Fibroblast of peridontal ligament (primary cell): Measurements from ENCODE around the gene DCXR.
A peak's percentile ranks its signal among the peaks of the same experiment; 100 is the strongest.

ENCODE experiments used
- DNase-seq: peaks from one replicate; pipeline ENCODE4 v3.0.0-alpha.2; 2010; ENCODE audit errors: extremely low read depth

Gene DCXR

DNA sequence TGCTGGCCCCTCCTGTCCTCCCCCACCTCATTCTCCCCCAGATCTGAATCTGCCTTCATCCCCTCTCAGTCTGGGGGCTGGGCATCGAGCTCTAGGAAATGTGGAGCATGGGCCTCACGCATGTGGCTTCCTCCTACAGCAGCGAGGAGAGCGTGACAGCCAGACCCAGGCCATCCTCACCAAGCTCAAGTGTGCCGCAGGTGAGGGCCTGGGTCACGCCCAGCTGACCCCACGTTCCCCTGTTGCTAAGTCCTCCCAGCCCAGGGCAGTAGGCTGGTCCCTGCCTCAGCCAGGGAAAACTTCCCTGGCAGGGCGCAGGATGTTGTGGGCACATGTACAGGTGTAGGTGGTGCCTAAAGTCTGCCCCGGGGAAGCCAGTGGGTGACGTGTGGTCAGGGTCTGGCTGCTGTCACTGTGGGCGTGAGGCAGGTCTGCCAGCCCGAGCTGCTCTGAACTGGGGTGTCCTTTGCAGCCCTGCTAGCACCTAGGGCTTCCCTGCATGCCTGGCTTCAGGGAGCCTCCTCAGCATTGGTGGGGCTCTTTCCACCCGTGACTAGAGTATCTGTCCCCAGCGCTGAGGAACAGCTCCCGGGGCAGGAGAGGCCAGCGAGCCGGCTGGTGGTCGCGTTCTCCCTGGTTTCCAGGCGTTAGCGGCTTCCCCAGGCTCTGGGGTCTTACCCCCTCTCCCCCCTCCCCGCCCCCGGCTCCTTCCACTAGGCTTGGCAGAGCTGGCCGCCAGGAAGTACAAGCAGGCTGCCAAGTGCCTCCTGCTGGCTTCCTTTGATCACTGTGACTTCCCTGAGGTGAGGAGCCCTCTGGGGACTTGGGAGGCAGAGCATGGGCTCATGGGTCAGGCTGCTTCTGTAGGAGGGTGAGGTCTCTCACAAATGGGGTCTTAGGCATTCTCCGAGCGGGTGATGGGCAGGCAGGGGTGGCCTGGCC lies 17.8 kb upstream of the DCXR start:
- no peak for DNase-seq

GRCh38 chr17:82054351-82055022 lies 17.0 kb upstream of the DCXR start:
- DNase-seq, result no peak

- DNase-seq, result no peak
Measured at GRCh38 chr17:82053556-82054263, 16.2 kb upstream of the DCXR start.

- no peak for DNase-seq
Measured at GRCh38 chr17:82053130-82053529, 15.6 kb upstream of the DCXR start.

GRCh38 chr17:82052638-82053059 lies 15.2 kb upstream of the DCXR start:
- no peak for DNase-seq

GRCh38 chr17:82051776-82052637 lies 14.5 kb upstream of the DCXR start, which contains the start of the genes GPS1 and RFNG:
GPS1 (plus strand) TSS chr17:82051898; CDS start chr17:82051932, 34 bp downstream.
RFNG (minus strand) TSS chr17:82051811; CDS start chr17:82051766, 45 bp downstream.
- DNase-seq, result peak; percentile 23

GRCh38 chr17:82050761-82051641 lies 13.5 kb upstream of the DCXR start:
- peak; percentile 16 for DNase-seq

DNA sequence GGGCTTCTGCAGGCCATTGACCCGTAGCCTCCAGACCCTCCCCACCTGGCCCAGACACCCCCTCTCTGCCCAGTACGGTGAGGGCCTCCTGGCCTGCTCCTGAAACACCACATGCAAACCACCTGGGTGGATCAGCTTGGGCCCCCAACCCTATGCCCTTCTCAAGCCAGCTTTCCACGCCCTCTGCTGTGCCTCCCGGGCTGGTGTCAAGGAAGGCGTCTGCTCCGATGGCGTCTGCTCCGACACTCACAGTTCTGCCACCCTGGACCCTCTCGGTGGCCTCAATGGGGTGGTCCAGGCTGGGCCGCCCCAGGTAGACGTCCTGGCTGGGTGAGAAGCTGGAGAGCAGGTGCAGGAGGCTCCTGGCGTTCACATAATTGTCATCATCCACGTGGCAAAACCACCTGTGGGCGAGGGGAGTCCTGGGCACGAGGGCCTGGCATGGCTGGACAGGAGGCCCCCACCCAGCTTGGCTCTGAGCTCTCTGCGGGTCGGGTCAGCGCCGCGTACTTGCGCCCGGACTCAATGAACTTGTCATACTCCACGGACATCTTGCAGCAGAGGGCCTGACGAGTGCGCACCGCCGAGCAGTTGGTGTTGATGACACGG lies 12.8 kb upstream of the DCXR start:
- DNase-seq, result no peak

- DNase-seq, result no peak
Measured at GRCh38 chr17:82049521-82049971, 12.0 kb upstream of the DCXR start.

- DNase-seq, result no peak
Measured at GRCh38 chr17:82049106-82049505, 11.6 kb upstream of the DCXR start.

GRCh38 chr17:82048571-82048971 lies 11.1 kb upstream of the DCXR start:
- DNase-seq, result no peak

GRCh38 chr17:82047914-82048570 lies 10.5 kb upstream of the DCXR start:
- no peak for DNase-seq

GRCh38 chr17:82047379-82047778 lies 9.9 kb upstream of the DCXR start:
- DNase-seq, result no peak

GRCh38 chr17:82046903-82047302 lies 9.4 kb upstream of the DCXR start:
- DNase-seq, result no peak

DNA sequence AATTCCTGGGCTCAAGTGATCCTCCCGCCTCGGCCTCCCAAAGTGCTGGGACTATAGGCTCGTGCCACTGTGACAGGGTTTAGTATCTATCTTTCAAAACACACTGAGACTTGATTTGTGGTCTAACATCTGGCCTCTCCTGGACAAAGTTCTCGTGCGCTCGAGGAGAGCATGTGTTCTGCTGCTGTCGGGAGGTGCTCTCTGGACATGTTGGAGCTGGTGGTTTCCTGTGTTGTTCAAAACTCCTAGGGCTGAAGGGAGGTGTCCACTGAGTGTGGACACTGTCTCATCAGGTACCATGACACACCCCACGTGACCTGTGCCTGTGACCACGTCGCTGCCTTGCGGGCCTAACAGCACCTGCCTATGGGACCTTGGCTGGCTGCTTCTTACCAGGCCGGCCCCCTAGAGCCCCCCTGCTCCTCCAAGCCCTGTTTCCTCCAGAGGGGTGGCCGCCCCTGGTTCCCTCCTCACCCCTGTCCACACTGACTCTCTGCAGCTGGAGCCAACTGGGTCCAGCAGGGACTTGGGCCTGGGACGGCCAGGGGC lies 8.5 kb upstream of the DCXR start:
- DNase-seq, result no peak

DNA sequence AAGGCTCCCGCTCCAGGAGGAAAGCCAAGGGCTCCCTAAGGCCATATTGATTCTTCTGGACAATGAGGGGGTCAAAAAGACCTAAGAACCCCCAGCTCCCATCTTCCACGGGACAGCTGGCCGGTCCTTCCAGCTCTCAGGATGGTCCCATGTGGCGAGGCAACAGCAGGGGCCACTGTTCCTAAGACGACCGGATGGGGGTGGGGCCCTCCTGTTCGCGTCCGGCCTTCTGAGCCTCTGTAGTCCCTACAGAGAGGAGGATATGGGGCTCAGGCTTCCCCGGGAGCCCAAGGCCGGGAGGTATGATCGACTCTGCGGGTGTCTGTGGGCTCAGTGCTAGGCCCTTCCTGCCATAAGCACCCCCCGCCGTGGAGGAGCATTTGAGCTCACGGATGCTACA lies 6.0 kb upstream of the DCXR start:
- DNase-seq, result no peak

GRCh38 chr17:82042649-82043048 lies 5.2 kb upstream of the DCXR start:
- no peak for DNase-seq

DNA sequence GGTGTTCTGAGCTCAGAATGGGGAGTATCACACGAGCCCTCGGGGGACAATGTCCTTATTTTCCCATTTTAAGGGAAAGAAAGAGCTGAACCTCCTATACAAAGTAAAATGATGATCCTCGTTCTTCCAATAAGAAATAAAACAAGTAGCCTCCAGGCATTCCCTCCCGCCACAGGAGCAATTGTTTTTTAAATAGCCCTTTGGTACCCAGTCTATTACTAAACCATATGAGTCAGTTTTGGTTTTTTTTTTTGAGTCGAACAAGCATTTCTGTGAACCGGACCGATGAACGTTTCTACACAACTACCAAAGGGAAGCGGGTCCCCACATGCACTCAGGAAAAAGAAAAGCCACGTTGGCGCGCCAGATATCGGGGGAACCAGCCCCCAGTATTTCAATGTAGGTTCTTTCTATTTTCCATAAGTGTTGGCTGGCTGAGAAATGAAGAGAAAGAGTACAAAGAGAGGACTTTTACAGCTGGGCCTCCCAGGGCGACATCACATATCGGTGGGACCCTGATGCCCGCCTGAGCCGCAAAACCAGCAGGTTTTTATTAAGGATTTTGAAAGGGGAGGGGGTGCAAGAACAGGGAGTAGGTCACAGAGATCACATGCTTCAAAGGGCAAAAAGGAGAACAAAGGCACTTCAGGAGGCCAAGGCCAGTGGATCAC lies 3.8 kb upstream of the DCXR start:
- DNase-seq, result no peak
